ENCODE data around the gene TRMT13. TPM values are rescaled to one million over a fixed set of nuclear protein-coding genes. Genes with fewer than 3 reads are reported as not detected.

The TRMT13 gene
- polyA plus RNA-seq, 1 of the 3 experiments (the other 2 are of a cell fraction), result 7.6 TPM

- Histone ChIP-seq H3K9me2 (no peaks in the 10 kb centered on the region), H3F3A (replicated peaks; ENCODE audit: insufficient read depth) (peaks cover 5% of the 10 kb centered on the region), H3K27me3 (ENCODE audit: insufficient read depth) (no peaks in the 10 kb centered on the region), H4K20me1 (ENCODE audit: insufficient read depth) (no peaks in the 10 kb centered on the region), H3K4me3 (ENCODE audit: low read depth in 2 of 2, low read length in 1 of 2) (no peak overlapping the region), H3K79me2 (ENCODE audit: insufficient read depth) (no peaks in the 10 kb centered on the region), H3K9ac (no peak overlapping the region), H3K36me3 (replicated peaks in 1 of 2; ENCODE audit: control insufficient read depth in 1 of 2, insufficient read depth in 2 of 2, low read length in 1 of 2) (peaks cover 82 to 86% of the 10 kb centered on the region in 2 experiments), H3K4me1 (ENCODE audit: control insufficient read depth in 1 of 2, insufficient read depth in 2 of 2, low read depth in 1 of 2, low read length in 1 of 2) (no peaks in the 10 kb centered on the region), H3K9me3 (no peaks in the 10 kb centered on the region), H2AFZ (ENCODE audit: low read depth) (no peak overlapping the region), H3K4me2 (no peak overlapping the region), H3K27ac (ENCODE audit: low read depth in 2 of 2, low read length in 1 of 2) (no peak overlapping the region)
- CTCF ChIA-PET, result no interaction called here
- no peak for DNase-seq
- 97% methylated on average over 1 of the region's 1 CpG for WGBS (ENCODE audit: low lambda C conversion rate)
- TF ChIP-seq RAD21 (IDR thresholded peaks at IDR 0.05; ENCODE audit: low read length), result no peak
- no peak for TF ChIP-seq GATA2 (CRISPR knock-in tag; IDR thresholded peaks at IDR 0.05)
- TF ChIP-seq FOXM1 (IDR thresholded peaks at IDR 0.05; ENCODE audit: low read depth), result no peak
- TF ChIP-seq RFX5 (IDR thresholded peaks at IDR 0.05; ENCODE audit: low read length), result no peak
- no peak for TF ChIP-seq SIN3A (IDR thresholded peaks at IDR 0.05; ENCODE audit: borderline replicate concordance, low read depth, low read length)
- no peak for TF ChIP-seq MXI1 (IDR thresholded peaks at IDR 0.05; ENCODE audit: low read depth, low read length)
- TF ChIP-seq ZBTB33 (IDR thresholded peaks at IDR 0.05; ENCODE audit: borderline replicate concordance, low read depth), result no peak
- TF ChIP-seq JUND (IDR thresholded peaks at IDR 0.05), result no peak
- TF ChIP-seq TCF12 (IDR thresholded peaks at IDR 0.05), result no peak
- no peak for TF ChIP-seq GABPA (IDR thresholded peaks at IDR 0.05; ENCODE audit: low read depth)
- TF ChIP-seq SMC3 (IDR thresholded peaks at IDR 0.05; ENCODE audit: low read depth, low read length), result no peak
- TF ChIP-seq TEAD4 (IDR thresholded peaks at IDR 0.05; ENCODE audit: borderline replicate concordance, insufficient read depth), result no peak
- no peak for TF ChIP-seq CHD2 (IDR thresholded peaks at IDR 0.05; ENCODE audit: low read length, partially characterized antibody)
- no peak for TF ChIP-seq NFIC (IDR thresholded peaks at IDR 0.05; ENCODE audit: borderline replicate concordance)
- TF ChIP-seq RCOR1 (IDR thresholded peaks at IDR 0.05; ENCODE audit: low read length), result no peak
- TF ChIP-seq EP300 (IDR thresholded peaks at IDR 0.05; ENCODE audit: borderline replicate concordance in 1 of 2, low read depth in 1 of 2, low read length in 1 of 2), result no peak
- no peak for TF ChIP-seq ELF1 (IDR thresholded peaks at IDR 0.05)
- TF ChIP-seq, protein P1, sequence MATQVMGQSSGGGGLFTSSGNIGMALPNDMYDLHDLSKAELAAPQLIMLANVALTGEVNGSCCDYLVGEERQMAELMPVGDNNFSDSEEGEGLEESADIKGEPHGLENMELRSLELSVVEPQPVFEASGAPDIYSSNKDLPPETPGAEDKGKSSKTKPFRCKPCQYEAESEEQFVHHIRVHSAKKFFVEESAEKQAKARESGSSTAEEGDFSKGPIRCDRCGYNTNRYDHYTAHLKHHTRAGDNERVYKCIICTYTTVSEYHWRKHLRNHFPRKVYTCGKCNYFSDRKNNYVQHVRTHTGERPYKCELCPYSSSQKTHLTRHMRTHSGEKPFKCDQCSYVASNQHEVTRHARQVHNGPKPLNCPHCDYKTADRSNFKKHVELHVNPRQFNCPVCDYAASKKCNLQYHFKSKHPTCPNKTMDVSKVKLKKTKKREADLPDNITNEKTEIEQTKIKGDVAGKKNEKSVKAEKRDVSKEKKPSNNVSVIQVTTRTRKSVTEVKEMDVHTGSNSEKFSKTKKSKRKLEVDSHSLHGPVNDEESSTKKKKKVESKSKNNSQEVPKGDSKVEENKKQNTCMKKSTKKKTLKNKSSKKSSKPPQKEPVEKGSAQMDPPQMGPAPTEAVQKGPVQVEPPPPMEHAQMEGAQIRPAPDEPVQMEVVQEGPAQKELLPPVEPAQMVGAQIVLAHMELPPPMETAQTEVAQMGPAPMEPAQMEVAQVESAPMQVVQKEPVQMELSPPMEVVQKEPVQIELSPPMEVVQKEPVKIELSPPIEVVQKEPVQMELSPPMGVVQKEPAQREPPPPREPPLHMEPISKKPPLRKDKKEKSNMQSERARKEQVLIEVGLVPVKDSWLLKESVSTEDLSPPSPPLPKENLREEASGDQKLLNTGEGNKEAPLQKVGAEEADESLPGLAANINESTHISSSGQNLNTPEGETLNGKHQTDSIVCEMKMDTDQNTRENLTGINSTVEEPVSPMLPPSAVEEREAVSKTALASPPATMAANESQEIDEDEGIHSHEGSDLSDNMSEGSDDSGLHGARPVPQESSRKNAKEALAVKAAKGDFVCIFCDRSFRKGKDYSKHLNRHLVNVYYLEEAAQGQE (IDR thresholded peaks at IDR 0.05; ENCODE audit: low read depth, low read length), result no peak
- TF ChIP-seq YY1 (IDR thresholded peaks at IDR 0.05; ENCODE audit: low read depth), result no peak
- POLR2A ChIA-PET, result no interaction called here
Observed at GRCh38 chr1:100146958-100147357, 14.0 kb downstream of the TRMT13 start.
